GM21723 (cell line): ENCODE data around the gene TCF4.
A peak's percentile ranks its signal among the peaks of the same experiment; 100 is the strongest.

Experiments used
- ATAC-seq: cut with Tn5 transposase; IDR thresholded peaks from one replicate; pipeline ENCODE4 v1.9.1; 2021; ENCODE audit warnings: mild to moderate bottlenecking, moderate library complexity; ENCODE audit not compliant: unreplicated experiment

TCF4 gene

GRCh38 chr18:55247032-55247431 lies 341.0 kb downstream of the TCF4 start:
- no peak for ATAC-seq

GRCh38 chr18:55246278-55246677 lies 341.7 kb downstream of the TCF4 start:
- ATAC-seq, result no peak

DNA sequence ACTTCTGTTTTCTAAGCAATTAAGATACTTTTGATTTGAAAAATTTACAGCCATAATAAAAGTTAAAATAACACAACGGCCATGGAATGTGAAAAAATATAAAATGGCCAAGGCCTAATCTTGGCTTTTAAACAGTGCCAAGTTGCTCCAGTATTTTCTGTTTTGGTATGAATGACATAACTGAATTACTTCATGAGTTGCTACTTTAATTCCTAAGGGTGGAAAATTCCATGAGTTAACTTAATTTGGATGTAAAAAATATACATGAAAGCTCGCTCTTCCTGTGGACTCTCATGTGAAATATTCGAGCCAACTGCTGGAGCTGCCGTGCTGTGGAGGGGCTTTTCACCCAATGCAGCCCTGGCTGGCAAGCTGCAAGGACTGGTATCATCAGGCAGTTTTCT lies 342.8 kb downstream of the TCF4 start:
- ATAC-seq, result no peak

DNA sequence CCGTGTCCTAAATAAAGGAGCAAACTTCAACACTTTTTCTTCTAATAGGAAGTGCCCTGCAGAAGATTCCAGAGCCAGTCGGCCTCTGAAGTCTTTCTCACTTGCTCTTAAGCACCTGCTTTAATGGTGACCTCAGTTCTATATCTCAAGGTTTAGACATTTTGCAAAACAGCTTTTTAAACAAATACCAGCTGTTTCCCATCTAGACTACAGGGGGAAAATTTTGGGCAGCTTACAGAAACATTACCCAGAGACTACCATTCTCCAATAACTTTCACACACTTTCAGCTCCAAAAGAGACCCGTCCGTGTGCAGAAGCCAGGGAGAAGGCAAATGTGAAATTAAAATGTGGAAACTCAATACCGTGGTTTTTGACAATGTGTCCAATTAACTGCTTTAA lies 343.4 kb downstream of the TCF4 start:
- ATAC-seq, result no peak

DNA sequence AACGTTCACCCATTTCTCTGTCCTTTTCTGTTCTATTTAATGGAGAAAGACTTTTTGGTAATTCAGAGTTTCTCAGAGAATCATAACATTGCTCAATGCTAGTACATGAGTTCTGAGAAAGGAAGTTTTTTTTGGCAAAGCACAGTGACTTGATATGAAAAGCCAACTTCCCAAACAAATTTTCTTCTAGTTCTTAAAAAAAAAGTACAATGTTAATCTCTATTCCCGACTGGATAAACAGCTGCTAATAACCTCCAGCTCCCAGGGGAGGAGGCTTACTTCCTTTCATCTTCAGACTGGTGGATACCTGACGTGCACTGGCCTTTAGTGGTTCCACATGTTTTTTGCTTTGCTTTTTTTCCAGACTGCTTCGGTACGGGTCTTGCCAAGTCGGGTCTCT lies 344.1 kb downstream of the TCF4 start:
- ATAC-seq, result no peak

GRCh38 chr18:55243255-55243654 lies 344.7 kb downstream of the TCF4 start:
- no peak for ATAC-seq

DNA sequence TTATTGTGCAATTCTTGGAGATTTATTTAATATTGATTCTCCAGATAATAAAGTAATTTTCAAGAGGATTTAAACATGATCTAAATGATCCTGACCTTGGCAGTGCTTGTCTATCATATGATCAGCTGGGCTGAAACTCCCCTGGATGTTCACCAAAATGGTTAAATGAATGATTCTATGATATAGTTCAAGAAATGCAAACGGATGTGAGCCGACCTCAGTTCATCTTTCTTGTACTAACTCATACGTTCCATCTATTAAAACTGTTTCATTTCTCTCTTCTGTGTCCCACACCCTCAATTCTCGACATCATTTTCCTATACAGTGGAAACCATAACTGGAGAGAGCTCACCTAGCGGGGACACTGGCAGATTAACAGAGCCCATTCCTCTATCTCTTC lies 347.0 kb downstream of the TCF4 start:
- peak; percentile 59 for ATAC-seq

GRCh38 chr18:55239740-55240139 lies 348.3 kb downstream of the TCF4 start:
- no peak for ATAC-seq

- ATAC-seq, result no peak
Observed at GRCh38 chr18:55237660-55238059, 350.3 kb downstream of the TCF4 start.

DNA sequence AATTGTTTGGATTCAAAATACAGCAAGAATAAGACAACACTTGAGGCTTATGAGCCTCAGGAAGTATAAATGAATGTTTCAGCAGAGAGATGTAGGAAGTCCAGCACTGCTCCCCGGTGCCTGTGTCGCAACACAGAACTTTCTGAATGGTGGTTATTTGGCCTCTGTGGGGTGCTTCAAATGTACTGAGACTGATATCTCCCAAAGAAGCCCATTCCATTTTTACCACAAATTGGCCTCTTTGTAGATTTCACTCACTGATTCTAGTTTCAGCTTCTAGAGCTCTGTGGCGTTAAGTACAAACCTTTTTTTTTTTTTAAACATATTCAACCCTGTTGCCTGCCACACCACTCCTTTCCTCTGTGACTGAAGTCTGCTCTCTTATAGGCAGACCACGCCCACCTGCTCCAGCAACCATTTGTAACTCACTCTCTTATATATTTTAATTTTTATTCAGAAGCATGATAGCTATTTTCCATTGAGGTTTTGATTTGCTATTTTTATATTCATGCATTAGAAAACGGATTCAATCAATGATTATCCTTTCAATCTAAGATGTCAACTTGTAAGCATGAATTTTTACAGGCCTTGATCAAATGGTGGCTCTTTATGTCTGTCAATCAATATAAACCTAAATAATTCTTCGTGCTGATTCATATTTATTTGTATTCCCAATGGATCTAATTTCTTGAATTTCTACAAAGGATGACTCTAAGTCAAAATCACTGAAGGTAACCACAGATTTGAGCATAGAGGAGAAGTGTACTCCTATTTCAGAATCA lies 351.7 kb downstream of the TCF4 start:
- ATAC-seq, result peak; percentile 61

DNA sequence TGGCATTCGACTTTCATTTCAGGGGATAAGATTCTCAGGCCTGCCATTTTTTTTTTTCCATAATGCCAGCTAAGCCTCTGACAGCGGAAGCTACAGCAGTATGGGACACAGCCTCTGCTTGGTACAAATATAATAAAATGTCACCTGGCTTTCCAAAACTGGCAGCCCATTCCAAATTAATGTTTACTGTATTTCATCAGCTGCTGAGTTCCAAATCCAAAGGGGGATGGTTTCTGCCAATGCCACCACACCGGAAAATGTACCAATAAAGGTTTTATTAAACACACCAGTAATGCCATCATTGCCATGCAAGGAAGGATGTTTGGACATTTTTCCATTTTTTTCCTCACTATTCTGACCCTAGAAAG lies 352.9 kb downstream of the TCF4 start:
- no peak for ATAC-seq

DNA sequence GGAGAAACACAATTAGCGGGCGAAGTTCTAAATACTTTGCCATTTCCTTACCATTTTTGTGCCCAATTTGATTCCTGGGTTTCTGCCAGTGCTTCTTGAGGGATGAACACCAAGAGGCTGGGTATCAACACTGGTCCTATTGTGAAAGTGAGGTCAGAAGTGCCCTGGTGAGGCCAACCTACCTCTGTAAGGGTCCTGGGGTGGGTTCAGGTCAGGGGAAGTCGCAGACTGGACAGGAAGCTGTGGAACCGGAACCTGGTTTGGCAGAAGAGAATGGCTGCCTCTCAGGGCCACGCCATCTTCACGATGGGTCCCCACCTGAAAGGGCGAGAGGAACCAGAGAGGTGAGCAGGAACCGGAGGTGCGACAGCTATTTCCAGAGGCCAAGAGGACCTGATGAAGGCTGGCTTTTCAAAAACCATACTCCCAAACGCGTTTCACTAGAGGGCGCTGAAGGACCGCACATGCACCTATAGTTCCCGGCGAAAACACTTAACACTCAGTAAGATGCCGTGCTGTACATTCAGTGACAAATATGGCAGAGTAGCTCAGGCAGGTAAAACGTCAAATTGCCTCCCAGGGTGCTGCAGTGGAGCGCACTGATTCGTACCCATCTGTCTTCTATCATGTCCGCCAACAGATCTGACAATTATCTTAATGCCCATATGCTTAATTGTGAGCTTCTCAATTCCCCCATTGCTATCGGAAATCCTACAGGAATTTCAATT lies 353.5 kb downstream of the TCF4 start:
- peak; percentile 67 for ATAC-seq

- ATAC-seq, result no peak
Observed at GRCh38 chr18:55233857-55234256, 354.1 kb downstream of the TCF4 start.

DNA sequence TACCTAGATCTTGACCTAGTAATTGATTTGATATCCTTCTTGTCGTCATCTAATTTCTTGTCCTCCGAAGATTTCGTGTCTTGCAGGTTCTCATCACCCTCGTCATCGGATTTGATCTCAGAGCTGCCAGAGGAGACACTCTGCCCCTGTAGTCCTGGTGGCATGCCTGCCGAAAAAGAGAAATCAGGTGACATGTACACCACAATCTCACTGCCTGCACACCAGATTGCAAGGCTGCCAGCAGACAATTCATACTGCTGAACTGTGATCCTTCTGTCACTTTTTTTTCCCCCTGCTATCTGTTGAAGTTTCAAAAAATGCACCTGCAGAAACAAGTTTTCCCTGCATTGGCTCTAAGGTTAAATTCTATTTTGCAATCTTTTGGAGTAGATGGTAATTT lies 355.5 kb downstream of the TCF4 start:
- no peak for ATAC-seq

DNA sequence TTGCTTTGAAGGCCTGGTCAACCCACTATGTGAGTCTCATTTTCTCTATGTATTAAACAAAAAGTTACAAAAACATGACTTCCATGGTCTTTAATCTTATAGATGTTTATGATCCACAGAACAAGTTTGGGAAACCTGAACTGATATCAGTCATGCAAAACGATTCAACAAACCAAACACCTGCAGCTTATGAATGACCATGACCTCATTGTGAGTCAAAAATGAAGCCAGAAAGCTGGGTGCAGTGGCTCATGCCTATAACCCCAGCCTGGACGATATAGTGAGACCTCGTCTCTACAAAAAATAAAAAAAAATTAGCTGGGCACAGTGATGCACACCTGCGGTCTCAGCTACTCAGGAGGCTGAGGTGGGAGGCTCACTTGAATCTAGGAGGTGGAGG lies 358.3 kb downstream of the TCF4 start:
- ATAC-seq, result no peak

- ATAC-seq, result no peak
Observed at GRCh38 chr18:55228707-55229106, 359.3 kb downstream of the TCF4 start.

DNA sequence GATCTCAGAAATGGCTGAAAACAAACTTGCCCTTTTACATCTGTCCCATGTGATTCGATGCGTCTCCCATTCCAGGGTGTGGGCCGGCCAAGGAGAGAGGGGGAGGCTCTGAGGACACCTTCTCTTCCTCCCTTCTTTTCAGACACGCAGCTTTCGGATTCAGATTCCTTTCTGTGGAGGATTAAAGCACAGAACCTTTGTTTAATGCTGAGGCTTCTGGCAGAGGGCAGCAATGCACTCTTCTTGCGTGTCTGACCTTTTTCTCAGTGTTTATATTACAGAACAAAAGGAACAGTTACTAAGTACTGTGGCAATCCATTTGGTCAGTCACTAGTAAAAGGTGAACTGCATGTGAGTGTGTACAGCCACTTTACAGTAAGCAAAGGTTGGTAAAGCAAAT lies 359.8 kb downstream of the TCF4 start:
- no peak for ATAC-seq

DNA sequence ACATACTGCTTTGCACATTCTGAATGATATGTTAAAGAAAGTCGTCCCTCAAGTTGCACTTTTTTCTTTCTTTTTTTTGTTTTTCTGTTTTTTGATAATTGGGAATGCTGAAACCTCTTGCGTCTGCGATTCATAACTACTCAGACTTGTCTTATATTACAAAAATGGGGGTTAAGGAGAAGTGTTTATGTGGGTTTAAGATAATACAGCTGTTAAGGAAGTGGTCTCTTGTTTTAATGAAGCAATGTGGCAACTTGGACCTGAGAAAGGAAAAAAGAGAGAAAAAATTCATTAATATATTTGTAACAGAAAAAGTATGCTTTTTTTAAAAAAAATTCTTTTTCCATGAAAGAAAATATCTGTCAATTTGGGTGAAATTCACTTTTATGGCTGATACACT lies 360.2 kb downstream of the TCF4 start:
- ATAC-seq, result no peak

- ATAC-seq, result no peak
Observed at GRCh38 chr18:55226044-55226443, 361.9 kb downstream of the TCF4 start.

DNA sequence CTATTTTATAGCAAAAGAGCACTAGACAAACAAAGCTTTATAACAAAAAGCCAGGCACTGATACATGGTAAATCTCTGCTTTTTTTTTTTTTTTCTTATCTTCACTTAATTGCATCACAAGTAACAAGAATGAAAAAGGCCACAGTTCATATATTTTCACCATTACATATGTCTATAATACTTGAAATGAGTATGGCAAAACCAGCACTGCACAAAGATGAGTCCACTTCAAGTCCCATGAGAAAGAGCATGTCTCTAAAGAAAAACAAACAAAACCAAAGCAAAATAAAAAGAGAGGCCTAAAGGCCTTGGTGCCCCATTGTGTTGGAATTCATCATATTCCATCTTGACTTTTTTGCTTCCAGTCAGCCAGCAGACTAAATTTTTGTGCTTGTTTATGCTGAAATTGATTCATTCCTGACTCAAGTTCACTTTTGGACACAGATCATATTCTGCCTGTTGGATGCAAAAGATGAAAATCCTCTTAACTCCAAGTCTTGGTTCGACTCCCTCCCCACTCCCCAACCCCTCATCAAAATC lies 363.8 kb downstream of the TCF4 start:
- no peak for ATAC-seq

DNA sequence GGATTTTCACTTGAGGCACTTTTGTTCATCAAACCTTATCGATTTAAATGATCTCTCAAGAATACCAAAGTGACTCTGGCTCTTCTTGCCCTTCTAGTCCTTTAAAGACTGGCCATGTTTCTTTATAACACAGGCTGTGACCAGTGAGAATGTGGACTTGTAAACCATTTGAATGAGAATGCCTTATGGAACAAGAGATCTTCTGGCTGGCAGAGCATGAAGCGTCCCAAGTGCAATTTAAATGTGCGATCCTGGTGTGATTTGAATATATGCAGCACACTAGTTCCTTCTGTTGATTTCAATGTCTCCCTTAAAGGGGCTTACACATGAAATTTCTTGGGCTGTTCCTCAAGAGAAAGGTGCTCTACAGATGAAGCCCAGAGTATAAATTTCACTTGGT lies 366.4 kb downstream of the TCF4 start:
- ATAC-seq, result no peak

GRCh38 chr18:55220523-55220922 lies 367.5 kb downstream of the TCF4 start:
- peak; percentile 90 for ATAC-seq
